Sciatic nerve (tissue), 2 donors: ENCODE data around the gene IL10. TPM values are rescaled to one million over a fixed set of nuclear protein-coding genes. Genes with fewer than 3 reads are reported as not detected.
"Not testable (repeated sequence)": the region's sequence is repeated elsewhere in the genome, so short reads cannot be mapped to it uniquely, and the experiment has no call there.

Experiments used
- ATAC-seq: fragments of 200-7000 bp; cut with Tn5 transposase; one replicate; pipeline ENCODE4 v1.9.1; 2020; ENCODE audit warnings: mild to moderate bottlenecking, moderate library complexity
- DNase-seq: peaks from one replicate; pipeline ENCODE4 v3.0.0-alpha.2; 2020; ENCODE audit warnings: low spot score
- intact Hi-C: fragments of 100-400 bp; cut with DNase I; formaldehyde crosslinking; loops from one replicate; pipeline ENCODE4 v1.14.2; 2022
- total RNA-seq: library from RNA; stranded (reverse); fragmentation: NEBNext Ultra II Directional; extraction: Animal tissue kit (Norgen Biotek cat#: 25700); gene quantifications from one replicate; pipeline ENCODE4 v1.2.1, GENCODE V29; 2021
- donor health status: DM: no; HTN: no; CAD: no.
- donor health status: DM: no; HTN: no; CAD: no.

The IL10 gene
- total RNA-seq, 1 donor from 2014 or later, result 1.1 TPM

- DNase-seq (no peak), ATAC-seq (peak; percentile 54)
- intact Hi-C loops, result no loop called here
Observed at GRCh38 chr1:206770531-206771337, 1.6 kb downstream of the IL10 start, which contains the start of gene IL19. TSS of gene IL19 (plus strand) at chr1:206770773. CDS start at chr1:206836663, 65,890 bp downstream.

DNA sequence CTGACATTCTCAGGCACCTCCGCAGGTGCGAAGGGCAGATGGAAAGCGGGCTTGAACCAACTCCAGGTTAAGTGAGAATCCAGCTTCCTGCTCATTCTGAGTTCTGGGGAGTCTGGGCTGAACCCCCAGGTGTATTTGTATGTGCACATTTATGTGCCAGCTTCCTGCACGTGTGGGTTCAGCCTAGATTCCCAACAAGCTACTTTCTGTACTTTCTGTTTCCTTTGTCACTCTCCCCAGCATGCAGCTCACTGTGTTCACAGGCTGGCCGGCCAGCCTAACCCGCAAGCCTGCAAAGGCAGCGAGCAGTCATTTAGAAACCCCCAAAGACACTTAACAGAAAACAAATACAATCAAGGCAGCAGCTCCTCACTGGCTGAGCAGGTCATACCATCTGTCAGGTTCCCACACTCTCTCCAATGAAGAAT is 3.0 kb downstream of the IL10 start:
- intact Hi-C loops, result no loop called here
- DNase-seq (no peak), ATAC-seq (no peak)

DNA sequence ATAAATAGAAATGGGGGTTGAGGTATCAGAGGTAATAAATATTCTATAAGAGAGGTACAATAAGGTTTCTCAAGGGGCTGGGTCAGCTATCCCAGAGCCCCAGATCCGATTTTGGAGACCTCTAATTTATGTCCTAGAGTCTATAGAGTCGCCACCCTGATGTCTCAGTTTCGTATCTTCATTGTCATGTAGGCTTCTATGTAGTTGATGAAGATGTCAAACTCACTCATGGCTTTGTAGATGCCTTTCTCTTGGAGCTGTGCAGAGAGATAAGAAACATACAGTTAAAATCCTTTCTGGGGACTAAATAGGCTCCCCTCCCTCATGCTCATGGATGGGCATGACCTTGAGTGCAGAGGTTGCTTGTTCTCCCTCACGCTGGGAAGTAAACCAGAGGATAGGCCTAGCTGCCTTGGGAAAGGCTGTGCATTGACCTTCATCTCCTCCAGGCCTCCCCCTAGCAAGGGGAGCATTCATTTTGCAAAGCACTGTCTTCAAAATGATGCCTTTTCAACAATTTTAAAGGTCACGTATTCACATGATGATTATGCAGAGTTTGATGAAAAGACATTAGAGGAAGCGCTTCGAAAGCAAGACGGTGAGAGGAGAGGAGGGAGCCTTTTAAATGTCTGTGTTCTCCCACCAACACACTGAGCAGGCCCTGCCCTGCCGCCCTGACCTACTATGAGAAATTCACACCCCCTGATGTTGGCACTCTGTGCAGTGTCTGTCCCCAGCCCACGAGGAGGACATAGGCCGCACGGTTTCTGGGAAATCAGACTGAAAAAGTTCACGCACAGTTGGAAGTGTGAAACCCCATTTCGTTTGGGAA is 3.6 kb downstream of the IL10 start:
- no peak for ATAC-seq
- no peak for DNase-seq
- intact Hi-C loops, result no loop called here

DNA sequence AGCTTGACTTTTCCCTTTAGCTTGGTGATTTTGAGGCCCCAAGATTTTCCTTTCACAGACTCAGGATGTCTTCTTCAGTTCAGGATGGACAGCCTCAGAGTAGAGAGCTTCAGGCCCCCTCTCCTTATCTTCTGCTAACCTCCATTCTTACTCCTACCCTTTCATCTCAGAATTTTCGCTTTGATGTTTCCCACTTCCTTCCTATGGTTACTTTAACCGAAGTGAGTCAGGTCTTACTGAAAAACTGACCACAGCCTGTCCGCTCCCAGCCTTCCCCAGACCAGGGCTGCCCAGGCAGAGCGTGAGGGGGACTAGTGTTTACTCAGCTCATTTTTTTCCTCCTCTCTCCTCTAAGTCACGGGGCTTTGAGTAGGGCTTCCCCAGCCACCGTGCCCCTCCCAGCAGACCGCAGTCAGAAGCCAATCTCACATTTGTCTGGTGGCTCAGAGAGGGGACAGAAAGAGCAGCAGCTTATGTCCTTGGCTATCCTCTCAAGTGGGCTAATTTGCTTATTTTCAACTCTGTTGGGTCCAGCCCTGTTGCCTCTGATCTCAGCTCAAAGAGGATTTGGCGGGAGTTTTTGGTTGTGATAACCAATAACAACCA is 5.9 kb downstream of the IL10 start:
- peak; percentile 88 for ATAC-seq
- intact Hi-C loops, result no loop called here
- peak; percentile 67 for DNase-seq

DNA sequence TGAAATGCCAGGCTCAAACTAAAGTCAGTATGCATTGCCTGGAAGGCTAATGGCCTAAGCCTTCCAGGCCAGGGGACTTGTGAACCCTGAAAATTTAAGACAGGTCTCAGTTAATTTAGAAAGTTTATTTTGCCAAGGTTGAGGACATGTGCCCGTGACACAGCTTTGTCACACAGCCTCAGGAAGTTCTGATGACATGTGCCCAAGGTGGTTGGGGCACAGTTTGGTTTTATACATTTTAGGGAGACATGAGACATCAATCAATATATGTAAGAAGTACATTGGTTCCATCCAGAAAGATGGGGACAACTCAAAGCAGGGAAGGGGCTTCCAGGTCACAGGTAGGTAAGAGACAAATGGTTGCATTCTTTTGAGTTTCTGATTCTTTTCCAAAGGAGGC is 6.5 kb downstream of the IL10 start:
- DNase-seq, ATAC-seq, intact Hi-C loops: not testable (repeated sequence)

DNA sequence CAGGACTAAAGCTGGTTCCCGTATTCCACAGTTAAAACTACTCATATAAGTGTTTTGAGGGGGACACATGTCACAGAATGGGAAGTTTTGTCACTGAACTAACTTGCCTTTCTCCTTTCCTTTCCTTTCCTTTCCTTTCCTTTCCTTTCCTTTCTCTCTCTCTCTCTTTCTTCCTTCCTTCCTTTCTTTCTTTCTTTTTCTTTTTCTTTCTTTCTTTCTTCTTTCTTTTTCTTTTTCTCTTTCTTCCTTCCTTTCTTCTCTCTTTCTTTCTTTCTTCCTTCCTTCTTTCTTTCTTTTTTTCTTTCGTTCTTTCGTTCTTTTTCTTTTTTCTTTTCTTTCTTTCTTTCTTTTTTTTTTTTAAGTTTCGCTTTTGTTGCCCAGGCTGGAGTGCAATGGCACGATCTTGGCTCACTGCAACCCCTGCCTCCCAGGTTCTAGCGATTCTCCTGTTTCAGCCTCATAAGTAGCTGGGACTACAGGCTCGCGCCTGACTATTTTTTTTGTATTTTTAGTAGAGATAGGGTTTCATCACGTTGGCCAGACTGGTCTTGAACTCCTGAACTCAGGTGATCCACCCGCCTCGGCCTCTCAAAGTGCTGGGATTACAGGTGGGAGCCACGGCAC is 9.4 kb downstream of the IL10 start:
- ATAC-seq, intact Hi-C loops, DNase-seq: not testable (repeated sequence)

- DNase-seq (no peak), ATAC-seq (no peak)
- intact Hi-C loops, result no loop called here
Observed at GRCh38 chr1:206761159-206761768, 11.0 kb downstream of the IL10 start.

GRCh38 chr1:206760590-206760989 is 11.7 kb downstream of the IL10 start:
- ATAC-seq (no peak), DNase-seq (no peak)
- intact Hi-C loops, result no loop called here

DNA sequence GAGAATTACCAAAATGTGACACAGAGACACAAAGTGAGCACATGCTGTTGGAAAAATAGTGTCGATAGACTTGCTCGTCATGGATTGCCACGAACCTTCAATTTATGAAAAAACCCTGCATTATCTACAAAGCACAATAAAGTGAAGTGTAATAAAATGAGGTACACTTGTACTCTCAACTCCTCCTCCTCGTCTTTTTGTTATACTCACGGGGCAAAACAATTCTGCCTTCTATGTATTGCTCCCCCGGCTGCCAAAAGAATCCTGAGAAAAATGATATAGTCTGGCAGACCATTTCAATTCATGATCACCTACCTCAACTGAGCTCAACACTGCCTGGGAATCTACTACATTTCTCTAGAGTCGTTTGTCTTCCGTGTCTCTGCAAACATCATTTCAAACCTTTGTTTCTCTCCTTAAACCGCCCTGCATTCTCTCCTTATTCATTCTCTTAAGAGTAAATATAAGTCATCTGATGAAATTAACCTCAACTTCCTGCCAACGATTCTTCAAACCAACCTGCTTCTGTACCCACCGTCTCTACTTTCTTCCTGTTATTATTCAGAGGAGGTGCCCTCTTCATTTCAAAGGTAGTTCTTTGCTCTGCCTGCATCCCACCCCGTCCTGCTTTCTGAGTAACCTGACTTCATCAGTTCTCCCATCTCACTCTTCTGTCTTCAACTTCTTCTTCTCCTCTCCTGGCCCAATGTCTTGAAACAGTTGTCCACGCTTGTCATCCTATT is 14.6 kb downstream of the IL10 start:
- ATAC-seq, result no peak
- intact Hi-C loops, result no loop called here
- no peak for DNase-seq

GRCh38 chr1:206754011-206754410 is 18.3 kb downstream of the IL10 start:
- ATAC-seq (no peak), DNase-seq (no peak)
- intact Hi-C loops, result no loop called here

GRCh38 chr1:206753141-206753540 is 19.2 kb downstream of the IL10 start:
- DNase-seq, result no peak
- intact Hi-C loops, result no loop called here
- no peak for ATAC-seq

DNA sequence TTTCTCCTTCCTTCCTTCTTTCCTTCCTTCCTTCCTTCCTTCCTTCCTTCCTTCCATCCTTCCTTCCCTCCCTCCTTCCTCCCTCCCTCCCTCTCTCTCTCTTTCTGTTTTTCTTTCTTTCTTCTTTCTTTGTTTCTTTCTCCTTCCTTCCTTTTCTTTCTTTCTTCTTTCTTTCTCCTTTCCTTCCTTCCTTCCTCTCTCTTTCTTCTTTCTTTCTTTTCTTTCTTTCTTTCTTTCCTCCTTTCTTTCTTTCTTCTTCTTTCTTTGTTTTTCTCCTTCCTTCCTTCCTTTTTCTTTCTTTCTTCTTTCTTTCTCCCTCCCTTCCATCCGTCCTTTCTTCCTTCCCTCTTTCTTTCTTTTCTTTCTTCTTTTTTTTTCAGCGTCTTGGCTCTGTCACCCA is 19.8 kb downstream of the IL10 start:
- intact Hi-C loops, result no loop called here
- DNase-seq (no peak), ATAC-seq (no peak)

DNA sequence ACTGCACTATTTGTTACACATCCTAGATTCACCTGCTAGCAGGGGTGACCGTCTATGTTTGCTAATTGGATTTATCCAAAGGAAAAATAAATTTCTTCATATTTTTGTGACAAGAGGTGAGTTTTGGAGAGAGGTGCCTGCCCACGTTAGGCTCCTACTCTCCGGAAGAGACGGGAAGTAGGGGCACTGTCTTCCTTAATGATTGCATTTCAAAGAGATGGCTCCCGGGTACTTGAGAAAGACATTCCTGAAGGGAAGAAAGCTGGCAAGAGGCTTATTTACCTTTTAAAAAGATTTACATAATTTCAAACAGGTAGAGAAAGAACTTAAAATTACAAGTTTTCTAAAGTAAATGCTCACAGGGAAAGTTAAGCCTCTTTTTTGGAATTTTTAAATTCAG is 20.4 kb downstream of the IL10 start:
- intact Hi-C loops, result no loop called here
- ATAC-seq (no peak), DNase-seq (no peak)

DNA sequence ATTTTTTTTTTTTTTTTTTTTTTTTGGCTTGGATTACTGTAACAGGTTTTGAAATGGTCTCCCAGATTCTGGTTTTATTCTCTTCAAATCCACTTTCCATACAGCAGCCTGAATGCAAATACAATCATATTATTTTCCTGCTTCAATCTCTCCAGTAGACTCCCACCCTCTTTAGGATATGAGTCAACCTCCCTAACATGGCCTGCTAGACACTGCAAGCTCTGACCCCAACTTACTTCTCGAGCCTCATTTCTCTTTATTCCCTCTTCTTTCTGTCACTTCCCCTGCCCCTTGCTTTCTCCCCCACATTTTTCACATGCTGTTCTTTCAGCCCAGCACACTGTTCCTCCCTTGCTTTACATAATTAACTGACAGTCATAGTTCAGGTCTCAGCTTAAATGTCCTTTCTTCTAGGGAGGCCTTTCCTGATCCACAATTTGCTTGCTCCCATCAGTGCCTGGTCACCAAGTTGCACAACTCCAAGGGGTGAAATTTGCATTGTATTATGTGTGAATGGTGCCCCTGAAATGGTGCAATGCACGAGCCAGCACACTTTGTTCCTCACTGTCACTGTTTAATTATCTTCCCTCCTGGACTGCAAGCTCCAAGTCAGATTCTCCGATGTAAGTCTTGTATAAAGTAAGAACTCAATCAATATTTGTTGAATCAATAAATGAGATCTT is 23.8 kb downstream of the IL10 start:
- intact Hi-C loops, result no loop called here
- ATAC-seq, result no peak
- DNase-seq, result no peak

DNA sequence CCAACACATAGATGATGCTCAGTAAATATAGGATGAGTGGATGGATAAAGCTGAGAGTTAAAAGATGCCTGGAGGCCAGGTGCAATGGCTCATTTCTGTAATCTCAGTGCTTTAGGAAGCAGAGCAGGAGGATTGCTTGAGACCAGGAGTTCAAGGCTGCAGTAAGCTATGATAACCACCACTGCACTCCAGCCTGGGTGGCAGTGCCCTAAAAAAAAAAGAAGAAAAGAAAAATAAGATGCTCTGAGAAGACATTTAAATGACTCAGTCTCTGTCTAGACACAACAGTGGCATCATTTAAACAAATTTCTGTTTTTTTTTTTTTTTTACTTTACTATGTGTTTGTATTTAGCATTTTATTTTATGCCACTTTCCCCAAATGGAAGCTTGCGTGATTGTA is 27.0 kb downstream of the IL10 start:
- intact Hi-C loops, result no loop called here
- no peak for DNase-seq
- no peak for ATAC-seq

DNA sequence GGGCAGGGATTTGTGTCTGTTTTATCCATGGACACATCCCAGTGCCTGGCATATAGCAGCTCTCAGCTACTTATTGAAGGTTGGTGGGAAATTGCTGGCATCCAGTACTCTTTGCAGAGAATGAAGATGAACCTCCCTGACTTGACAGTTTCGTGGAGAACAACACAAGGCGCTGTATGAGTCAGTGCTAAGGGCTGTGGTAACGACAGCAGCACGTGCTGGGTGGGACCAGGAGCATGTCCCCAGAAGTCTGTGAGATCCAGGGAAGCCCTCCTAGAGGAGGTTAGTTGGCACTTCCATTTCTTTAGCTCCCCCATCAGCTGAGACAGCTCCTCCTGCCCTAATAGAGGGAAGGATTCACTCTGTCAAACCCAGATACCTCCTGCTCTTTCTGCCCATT is 27.6 kb downstream of the IL10 start:
- no peak for ATAC-seq

GRCh38 chr1:206742719-206743383 is 29.4 kb downstream of the IL10 start:
- no peak for ATAC-seq
- intact Hi-C loops, result no loop called here
- DNase-seq, result no peak

More for the DNA sequence above, 27.6 kb downstream of the IL10 start:
- intact Hi-C loops, result no loop called here
- DNase-seq, result no peak
